H9 (cell line): ENCODE data around the gene APBB2. TPM values are rescaled to one million over a fixed set of nuclear protein-coding genes. Genes with fewer than 3 reads are reported as not detected.

Source experiments
- DNase-seq: peaks from one replicate; pipeline ENCODE4 v3.0.0-alpha.2; 2017
- H2AFZ ChIP-seq: one replicate; pipeline ENCODE4 v1.6.1; 2013; ENCODE audit warnings: mild to moderate bottlenecking, low read length, control low read depth, moderate library complexity
- H2AK5ac ChIP-seq: 2 replicates; pipeline ENCODE4 v1.6.1; 2013; ENCODE audit warnings: low read length, control low read depth, mixed read lengths; ENCODE audit not compliant: insufficient read length
- H2BK120ac ChIP-seq: one replicate; pipeline ENCODE4 v1.6.1; 2013; ENCODE audit warnings: low read depth, mild to moderate bottlenecking, low read length, control low read depth, inconsistent platforms; ENCODE audit not compliant: poor library complexity, severe bottlenecking
- H2BK12ac ChIP-seq: 2 replicates; pipeline ENCODE4 v1.6.1; 2013; ENCODE audit warnings: low read length, control low read depth, mixed read lengths, low read depth; ENCODE audit not compliant: insufficient read length
- H2BK15ac ChIP-seq: 2 replicates; pipeline ENCODE4 v1.6.1; 2013; ENCODE audit warnings: low read depth, low read length, control low read depth
- H2BK20ac ChIP-seq: one replicate; pipeline ENCODE4 v1.6.1; 2013; ENCODE audit warnings: low read depth, mild to moderate bottlenecking, low read length, control low read depth, inconsistent platforms; ENCODE audit not compliant: poor library complexity, severe bottlenecking
- H2BK5ac ChIP-seq: 2 replicates; pipeline ENCODE4 v1.6.1; 2013; ENCODE audit warnings: low read length, control low read depth, mixed read lengths; ENCODE audit not compliant: insufficient read length
- H3K14ac ChIP-seq: 2 replicates; pipeline ENCODE4 v1.6.1; 2013; ENCODE audit warnings: low read length, control low read depth; ENCODE audit not compliant: insufficient read depth
- H3K18ac ChIP-seq: 2 replicates; pipeline ENCODE4 v1.6.1; 2013; ENCODE audit warnings: low read depth, mild to moderate bottlenecking, mixed read lengths, low read length, control low read depth; ENCODE audit not compliant: insufficient read length
- H3K23ac ChIP-seq: 2 replicates; pipeline ENCODE4 v1.6.1; 2013; ENCODE audit warnings: low read length, control low read depth, mixed read lengths, low read depth; ENCODE audit not compliant: insufficient read length
- H3K23me2 ChIP-seq: 2 replicates; pipeline ENCODE4 v1.6.1; 2013; ENCODE audit warnings: low read depth, mild to moderate bottlenecking, mixed read lengths, low read length, control low read depth; ENCODE audit not compliant: insufficient read length, poor library complexity, severe bottlenecking
- H3K27ac ChIP-seq: 2 replicates; pipeline ENCODE4 v1.5.1; 2013; ENCODE audit warnings: low read length, control low read depth, mixed read lengths, low read depth; ENCODE audit not compliant: insufficient read length
- H3K27me3 ChIP-seq: 2 replicates; pipeline ENCODE4 v1.6.1; 2013; ENCODE audit warnings: low read length, control low read depth, inconsistent platforms; ENCODE audit not compliant: insufficient read depth
- H3K4ac ChIP-seq: 2 replicates; pipeline ENCODE4 v1.6.1; 2013; ENCODE audit warnings: low read depth, mild to moderate bottlenecking, control low read depth, inconsistent platforms, low read length, moderate library complexity
- H3K4me1 ChIP-seq: 2 replicates; pipeline ENCODE4 v1.6.1; 2013; ENCODE audit warnings: low read length, control low read depth, inconsistent platforms; ENCODE audit not compliant: insufficient read depth
- H3K4me2 ChIP-seq: 2 replicates; pipeline ENCODE4 v1.6.1; 2013; ENCODE audit warnings: low read length, control low read depth, mixed read lengths; ENCODE audit not compliant: insufficient read length, insufficient read depth
- H3K56ac ChIP-seq: 2 replicates; pipeline ENCODE4 v1.6.1; 2013; ENCODE audit warnings: low read depth, mild to moderate bottlenecking, mixed read lengths, low read length, control low read depth; ENCODE audit not compliant: insufficient read length
- H3K79me1 ChIP-seq: 2 replicates; pipeline ENCODE4 v1.6.1; 2013; ENCODE audit warnings: low read depth, mild to moderate bottlenecking, moderate library complexity, low read length, control low read depth, inconsistent platforms; ENCODE audit not compliant: insufficient read depth, poor library complexity, severe bottlenecking
- H3K79me2 ChIP-seq: 2 replicates; pipeline ENCODE4 v1.6.1; 2013; ENCODE audit warnings: low read length, control low read depth, inconsistent platforms; ENCODE audit not compliant: insufficient read depth
- H3K9ac ChIP-seq: 2 replicates; pipeline ENCODE4 v1.6.1; 2013; ENCODE audit warnings: low read length, control low read depth, mixed read lengths; ENCODE audit not compliant: insufficient read length; ENCODE audit errors: extremely low read depth
- H3K9me3 ChIP-seq: one replicate; pipeline ENCODE4 v1.6.1; 2013; ENCODE audit warnings: low read depth, low read length, inconsistent platforms; ENCODE audit not compliant: control insufficient read depth
- H3T11ph ChIP-seq: one replicate; pipeline ENCODE4 v1.6.1; 2013; ENCODE audit warnings: mild to moderate bottlenecking, low read length, control low read depth, inconsistent platforms
- H4K20me1 ChIP-seq: one replicate; pipeline ENCODE4 v1.6.1; 2013; ENCODE audit not compliant: control insufficient read depth, insufficient read length, insufficient read depth
- H4K5ac ChIP-seq: 2 replicates; pipeline ENCODE4 v1.6.1; 2013; ENCODE audit warnings: low read depth, mild to moderate bottlenecking, mixed read lengths, low read length, control low read depth; ENCODE audit not compliant: insufficient read length
- H4K8ac ChIP-seq: replicated peaks from 2 replicates; pipeline ENCODE4 v1.6.1; 2013; ENCODE audit warnings: low read length, control low read depth, mixed read lengths, low read depth; ENCODE audit not compliant: insufficient read length
- H4K91ac ChIP-seq: 2 replicates; pipeline ENCODE4 v1.6.1; 2013; ENCODE audit warnings: low read depth, mild to moderate bottlenecking, moderate library complexity, mixed read lengths, low read length, control low read depth; ENCODE audit not compliant: insufficient read length
- H3K27ac Mint-ChIP-seq, 3 experiments: 2 replicates in 2 of 3; 3 replicates in 1 of 3; pipeline ENCODE4 v1.8.0; 2020 to 2021; ENCODE audit warnings: mixed read lengths in 3 of 3, mild to moderate bottlenecking in 1 of 3, moderate library complexity in 1 of 3
- H3K27me3 Mint-ChIP-seq: 2 replicates; pipeline ENCODE4 v1.8.0; 2021; ENCODE audit warnings: low read depth, mild to moderate bottlenecking, moderate library complexity, mixed read lengths
- H3K36me3 Mint-ChIP-seq, 3 experiments: 2 replicates in 2 of 3; 3 replicates in 1 of 3; pipeline ENCODE4 v1.8.0; 2020 to 2021; ENCODE audit warnings: low read depth in 3 of 3, mixed read lengths in 3 of 3; ENCODE audit not compliant: insufficient read depth in 1 of 3
- H3K4me1 Mint-ChIP-seq, 2 experiments: 2 replicates each; pipeline ENCODE4 v1.8.0; 2020; ENCODE audit warnings: mixed read lengths in 2 of 2
- H3K4me3 Mint-ChIP-seq, 2 experiments: 2 replicates in 1 of 2; 3 replicates in 1 of 2; pipeline ENCODE4 v1.8.0; 2020 to 2021; ENCODE audit warnings: mild to moderate bottlenecking in 2 of 2, mixed read lengths in 2 of 2, moderate library complexity in 1 of 2
- H3K9me3 Mint-ChIP-seq, 2 experiments: 2 replicates in 1 of 2; 3 replicates in 1 of 2; pipeline ENCODE4 v1.8.0; 2020; ENCODE audit warnings: mild to moderate bottlenecking in 2 of 2, mixed read lengths in 2 of 2, moderate library complexity in 1 of 2
- WGBS: extraction: QIAGEN DNeasy Blood & Tissue Kit; methylation state at CpG from one replicate; pipeline ENCODE4 v1.1.7; 2013; ENCODE audit warnings: missing lambda C conversion rate, low lambda C conversion rate, mixed read lengths; ENCODE audit not compliant: insufficient read length; ENCODE audit errors: extremely low coverage; 5-methylcytosine and 5-hydroxymethylcytosine counted together
- total RNA-seq: library from RNA; stranded (reverse); gene quantifications from 2 replicates; pipeline ENCODE4 v1.2.1, GENCODE V29; 2021
- TF ChIP-seq, protein P1 (sequence below): fragments of 200-600 bp; sonication (generic); conservative IDR thresholded peaks from 3 replicates; pipeline ENCODE4 v1.8.0; 2021; ENCODE audit warnings: antibody characterized with exemption, mild to moderate bottlenecking

Gene APBB2
- total RNA-seq, 1 experiment from 2014 or later, result 39.6 TPM

DNA sequence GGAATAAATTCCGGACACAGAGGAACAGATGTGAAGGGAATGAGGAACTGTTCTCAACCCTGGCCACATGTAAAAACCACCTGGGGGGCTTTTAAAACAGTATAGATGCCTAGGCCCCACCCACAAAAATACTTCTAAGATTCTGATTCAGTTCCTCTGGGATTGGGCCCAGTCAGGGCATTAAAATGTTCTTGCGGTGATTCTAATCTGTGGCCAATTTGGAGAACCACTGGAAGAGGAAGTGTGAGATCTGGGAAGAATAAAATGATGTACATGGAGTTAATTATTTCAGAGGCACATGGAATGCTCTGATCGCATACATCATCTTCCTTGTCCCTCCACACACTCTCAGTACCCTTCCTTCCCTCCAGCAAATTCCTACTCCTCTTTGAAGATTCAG is 192.2 kb downstream of the APBB2 start:
- H2BK5ac ChIP-seq, result no peak overlapping the region

More for the DNA sequence above, 192.2 kb downstream of the APBB2 start:
- H3K9me3 ChIP-seq, result peaks cover 17% of the 10 kb centered on the region
- peaks cover 25 to 27% of the 10 kb centered on the region in 2 experiments for H3K9me3 Mint-ChIP-seq
- H3K27me3 ChIP-seq, result no peaks in the 10 kb centered on the region
- H3K9ac ChIP-seq, result no peak overlapping the region
- no peak overlapping the region for H4K91ac ChIP-seq
- peaks cover 1% of the 10 kb centered on the region; the same call in 1 of the 2 replicates for H3K27me3 Mint-ChIP-seq
- no peak overlapping the region for H3K27ac ChIP-seq
- no peak overlapping the region for H2BK12ac ChIP-seq
- no peaks in the 10 kb centered on the region for H4K20me1 ChIP-seq
- peaks cover 4% of the 10 kb centered on the region; the same call in 1 of the 2 replicates for H3K4me1 ChIP-seq
- H3K36me3 Mint-ChIP-seq, result peaks cover 14 to 54% (median 34%) of the 10 kb centered on the region in 3 experiments
- H3K4me3 Mint-ChIP-seq, result no peak overlapping the region
- H2BK15ac ChIP-seq, result no peak overlapping the region
- H3K4ac ChIP-seq, result no peak overlapping the region
- H3K14ac ChIP-seq, result no peak overlapping the region
- no peak overlapping the region for H2AK5ac ChIP-seq
- no peak overlapping the region for H3K18ac ChIP-seq
- no peaks in the 10 kb centered on the region for H3K79me1 ChIP-seq
- no peak overlapping the region for H2AFZ ChIP-seq
- H4K8ac ChIP-seq, result no peak overlapping the region
- TF ChIP-seq, protein P1, sequence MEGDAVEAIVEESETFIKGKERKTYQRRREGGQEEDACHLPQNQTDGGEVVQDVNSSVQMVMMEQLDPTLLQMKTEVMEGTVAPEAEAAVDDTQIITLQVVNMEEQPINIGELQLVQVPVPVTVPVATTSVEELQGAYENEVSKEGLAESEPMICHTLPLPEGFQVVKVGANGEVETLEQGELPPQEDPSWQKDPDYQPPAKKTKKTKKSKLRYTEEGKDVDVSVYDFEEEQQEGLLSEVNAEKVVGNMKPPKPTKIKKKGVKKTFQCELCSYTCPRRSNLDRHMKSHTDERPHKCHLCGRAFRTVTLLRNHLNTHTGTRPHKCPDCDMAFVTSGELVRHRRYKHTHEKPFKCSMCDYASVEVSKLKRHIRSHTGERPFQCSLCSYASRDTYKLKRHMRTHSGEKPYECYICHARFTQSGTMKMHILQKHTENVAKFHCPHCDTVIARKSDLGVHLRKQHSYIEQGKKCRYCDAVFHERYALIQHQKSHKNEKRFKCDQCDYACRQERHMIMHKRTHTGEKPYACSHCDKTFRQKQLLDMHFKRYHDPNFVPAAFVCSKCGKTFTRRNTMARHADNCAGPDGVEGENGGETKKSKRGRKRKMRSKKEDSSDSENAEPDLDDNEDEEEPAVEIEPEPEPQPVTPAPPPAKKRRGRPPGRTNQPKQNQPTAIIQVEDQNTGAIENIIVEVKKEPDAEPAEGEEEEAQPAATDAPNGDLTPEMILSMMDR, result no peak
- peaks cover 5% of the 10 kb centered on the region in 2 experiments for H3K4me1 Mint-ChIP-seq
- H4K5ac ChIP-seq, result no peak overlapping the region
- no peak overlapping the region for H2BK20ac ChIP-seq
- WGBS, result no CpG with 5 or more reads among the region's 3 CpGs
- no peak overlapping the region for H3K27ac Mint-ChIP-seq
- no peak overlapping the region for H3K56ac ChIP-seq
- no peak overlapping the region for H3K4me2 ChIP-seq
- H3K79me2 ChIP-seq, result no peaks in the 10 kb centered on the region
- H2BK120ac ChIP-seq, result no peak overlapping the region
- no peaks in the 10 kb centered on the region for H3K23me2 ChIP-seq
- H3K23ac ChIP-seq, result no peak overlapping the region
- no peak for DNase-seq
- H3T11ph ChIP-seq, result no peak overlapping the region
